ENCODE data around the gene ABHD8.

ABHD8 gene

DNA sequence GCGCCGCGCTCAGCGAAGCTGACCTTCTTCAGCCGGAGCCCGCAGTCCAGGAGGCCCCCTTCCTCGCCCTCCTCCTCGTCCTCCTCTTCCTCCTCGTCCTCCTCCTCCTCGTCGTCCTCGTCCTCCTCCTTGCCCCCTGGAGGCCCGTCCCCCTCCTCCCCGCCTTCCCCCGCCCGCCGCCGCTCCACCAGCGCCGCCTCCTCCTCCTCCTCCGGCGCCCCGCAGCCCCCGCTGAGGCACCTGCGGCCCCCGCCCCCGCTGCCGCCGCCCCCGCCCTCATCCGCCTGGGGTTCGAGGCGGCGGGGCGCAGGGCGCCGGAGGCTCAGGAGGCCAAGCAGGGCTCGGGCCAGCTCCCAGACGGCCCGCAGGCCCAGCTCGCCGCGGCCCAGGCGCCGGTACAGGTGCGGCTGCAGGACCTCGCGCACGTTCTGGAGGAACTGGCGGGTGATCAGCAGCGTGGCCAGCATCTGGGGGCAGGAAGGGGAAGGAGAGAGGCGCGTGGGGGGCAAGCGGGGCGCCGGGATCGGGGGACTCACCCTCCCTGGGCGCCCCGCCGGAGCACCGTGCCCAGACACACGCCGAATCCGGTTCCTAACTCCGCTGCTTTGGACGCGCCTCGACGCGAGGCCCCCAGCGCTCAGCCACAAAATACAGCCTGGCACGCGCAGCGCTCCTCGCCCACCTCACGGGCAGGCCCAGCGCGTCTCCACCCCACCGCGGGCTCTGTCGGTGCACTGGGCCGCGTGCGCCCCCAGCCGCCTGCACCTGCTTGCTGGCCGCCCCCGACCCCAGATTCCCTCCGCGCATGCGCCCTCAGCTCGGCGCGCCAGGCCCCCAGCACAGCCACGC lies 25.5 kb upstream of the ABHD8 start:
- TF ChIP-seq, protein P1, sequence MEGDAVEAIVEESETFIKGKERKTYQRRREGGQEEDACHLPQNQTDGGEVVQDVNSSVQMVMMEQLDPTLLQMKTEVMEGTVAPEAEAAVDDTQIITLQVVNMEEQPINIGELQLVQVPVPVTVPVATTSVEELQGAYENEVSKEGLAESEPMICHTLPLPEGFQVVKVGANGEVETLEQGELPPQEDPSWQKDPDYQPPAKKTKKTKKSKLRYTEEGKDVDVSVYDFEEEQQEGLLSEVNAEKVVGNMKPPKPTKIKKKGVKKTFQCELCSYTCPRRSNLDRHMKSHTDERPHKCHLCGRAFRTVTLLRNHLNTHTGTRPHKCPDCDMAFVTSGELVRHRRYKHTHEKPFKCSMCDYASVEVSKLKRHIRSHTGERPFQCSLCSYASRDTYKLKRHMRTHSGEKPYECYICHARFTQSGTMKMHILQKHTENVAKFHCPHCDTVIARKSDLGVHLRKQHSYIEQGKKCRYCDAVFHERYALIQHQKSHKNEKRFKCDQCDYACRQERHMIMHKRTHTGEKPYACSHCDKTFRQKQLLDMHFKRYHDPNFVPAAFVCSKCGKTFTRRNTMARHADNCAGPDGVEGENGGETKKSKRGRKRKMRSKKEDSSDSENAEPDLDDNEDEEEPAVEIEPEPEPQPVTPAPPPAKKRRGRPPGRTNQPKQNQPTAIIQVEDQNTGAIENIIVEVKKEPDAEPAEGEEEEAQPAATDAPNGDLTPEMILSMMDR (conservative IDR thresholded peaks at IDR 0.05; ENCODE audit: low read length) = no peak
- DNase-seq (ENCODE audit: low read depth) = no peak
- H3K4me3 ChIP-seq (ENCODE audit: low read length) = no peak overlapping the region

DNA sequence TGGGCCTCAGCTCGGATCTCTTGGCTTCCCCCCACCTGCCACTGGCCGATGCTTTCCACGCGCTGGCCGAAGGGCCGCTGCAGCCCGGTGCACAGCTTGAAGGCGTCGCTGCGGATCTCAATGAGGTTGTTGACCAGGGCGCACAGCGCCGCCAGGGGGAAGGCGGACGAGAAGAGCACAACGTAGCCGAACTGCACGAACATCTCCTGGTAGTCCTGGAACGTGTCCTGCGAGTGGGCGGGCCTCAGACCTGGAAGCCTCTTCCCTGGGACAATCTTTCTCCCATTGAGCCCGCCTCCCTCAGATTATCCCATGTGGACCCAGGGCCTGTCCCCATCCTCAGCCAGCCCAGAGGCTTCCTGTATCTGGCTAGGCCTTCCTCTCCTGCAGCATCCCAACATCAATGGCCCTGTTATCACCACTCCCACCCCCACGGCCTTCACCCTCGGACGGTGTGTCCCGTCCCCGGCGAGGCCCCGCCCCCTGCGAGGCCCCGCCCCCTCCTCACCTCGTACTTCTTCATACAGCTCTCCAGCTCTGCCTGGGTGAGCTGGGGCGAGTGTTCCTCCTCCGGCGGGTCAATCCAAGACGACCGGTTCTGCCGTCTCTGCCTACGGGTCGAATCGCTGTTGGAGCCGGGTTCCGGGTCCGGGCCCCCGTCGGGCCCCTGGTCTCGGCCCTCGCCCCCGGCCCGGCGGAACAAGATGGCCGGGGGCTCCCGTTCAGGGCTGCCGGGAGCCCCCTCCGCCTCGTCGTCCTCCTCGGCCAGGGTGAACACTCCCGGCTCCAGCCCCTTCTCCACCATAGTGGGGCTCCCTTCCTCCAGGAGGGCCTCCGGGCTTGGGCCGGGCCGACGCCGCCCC lies 24.7 kb upstream of the ABHD8 start:
- no peak overlapping the region for H3K4me3 ChIP-seq (ENCODE audit: low read length)
- DNase-seq (ENCODE audit: low read depth) = no peak
- TF ChIP-seq, protein P1 (conservative IDR thresholded peaks at IDR 0.05; ENCODE audit: low read length) = no peak

DNA sequence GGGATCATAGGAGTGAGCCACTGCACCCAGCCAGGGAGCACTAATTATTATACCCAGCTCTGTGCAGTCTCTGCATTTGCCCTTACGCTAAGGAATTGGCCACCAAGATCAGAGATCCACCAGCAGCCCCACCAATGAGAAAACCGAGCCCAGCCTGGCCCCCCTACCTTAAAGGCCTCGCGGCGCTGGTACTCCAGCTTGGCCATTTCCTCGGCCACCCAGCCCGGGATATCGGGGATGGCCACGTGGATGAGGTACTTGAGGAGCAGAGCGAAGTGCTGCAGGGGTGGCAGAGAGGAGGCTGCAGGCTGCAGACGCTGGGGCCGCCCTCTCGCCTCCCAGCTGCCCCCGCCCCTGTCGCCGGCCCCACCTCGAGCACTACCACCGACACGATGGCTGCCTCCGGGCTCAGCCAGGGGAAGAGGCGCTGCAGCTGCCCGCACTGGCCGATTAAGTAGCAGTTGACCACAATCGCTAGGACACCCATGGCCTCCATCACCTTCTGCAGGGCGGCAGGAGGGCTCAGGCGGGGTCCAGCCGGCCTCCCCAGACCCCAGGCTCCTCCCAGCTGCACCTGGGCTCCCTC lies 23.9 kb upstream of the ABHD8 start:
- no peak overlapping the region for H3K4me3 ChIP-seq (ENCODE audit: low read length)
- DNase-seq (ENCODE audit: low read depth) = no peak

DNA sequence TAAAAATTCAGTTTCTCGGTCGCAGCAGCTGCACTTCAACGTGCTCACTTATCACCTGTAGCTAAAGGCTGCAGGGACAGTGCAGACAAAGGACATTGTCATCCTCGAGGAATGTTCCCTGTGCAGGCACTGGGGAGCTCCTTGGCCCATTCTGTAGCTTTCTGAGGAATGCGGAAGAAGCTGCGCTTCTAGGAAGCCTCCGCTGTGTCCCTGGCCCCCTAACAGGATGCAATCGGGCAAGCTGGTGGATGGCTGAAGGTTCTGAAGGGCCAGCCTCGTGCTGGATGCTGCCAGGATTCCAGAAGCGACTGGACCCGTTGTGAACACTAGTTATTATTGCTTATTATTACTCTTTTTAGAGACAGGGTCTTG lies 23.4 kb upstream of the ABHD8 start:
- H3K4me3 ChIP-seq (ENCODE audit: low read length) = no peak overlapping the region
- TF ChIP-seq, protein P1 (conservative IDR thresholded peaks at IDR 0.05; ENCODE audit: low read length) = no peak
- no peak for DNase-seq (ENCODE audit: low read depth)

More for the DNA sequence above, 23.9 kb upstream of the ABHD8 start:
- TF ChIP-seq, protein P1 (conservative IDR thresholded peaks at IDR 0.05; ENCODE audit: low read length) = no peak

DNA sequence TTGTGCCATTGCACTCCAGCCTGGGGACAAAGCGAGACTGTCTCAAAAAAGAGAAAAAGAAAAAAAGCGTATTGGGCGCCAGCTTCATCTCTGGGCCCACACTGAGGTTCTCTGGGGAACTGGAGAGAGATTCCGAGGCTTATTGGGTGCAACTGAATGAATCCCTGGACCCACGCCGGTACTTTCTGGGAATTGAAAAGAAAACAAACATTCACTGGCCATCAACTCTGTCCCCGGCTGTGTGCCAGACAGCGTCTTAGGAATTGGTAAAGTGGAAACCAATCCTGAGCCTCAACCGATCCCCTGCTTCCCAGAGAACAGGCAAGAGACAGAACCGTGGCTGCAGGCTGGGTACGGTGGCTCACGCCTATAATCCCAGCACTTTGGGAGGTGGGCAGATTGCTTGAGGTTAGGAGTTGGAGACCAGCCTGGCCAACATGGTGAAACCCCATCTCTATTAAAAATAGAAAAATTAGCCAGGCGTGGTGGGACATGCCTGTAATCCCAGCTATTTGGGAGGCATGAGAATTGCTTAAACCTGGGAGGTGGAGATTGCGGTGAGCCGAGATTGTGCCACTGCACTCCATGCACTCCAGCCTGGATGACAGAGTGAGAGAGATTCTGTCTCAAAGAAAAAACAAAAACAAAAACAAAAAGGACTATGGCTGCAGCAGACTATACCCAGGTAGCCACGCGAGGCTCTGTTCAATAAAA lies 22.8 kb upstream of the ABHD8 start:
- DNase-seq (ENCODE audit: low read depth) = no peak
- TF ChIP-seq, protein P1 (conservative IDR thresholded peaks at IDR 0.05; ENCODE audit: low read length) = no peak
- no peak overlapping the region for H3K4me3 ChIP-seq (ENCODE audit: low read length)

DNA sequence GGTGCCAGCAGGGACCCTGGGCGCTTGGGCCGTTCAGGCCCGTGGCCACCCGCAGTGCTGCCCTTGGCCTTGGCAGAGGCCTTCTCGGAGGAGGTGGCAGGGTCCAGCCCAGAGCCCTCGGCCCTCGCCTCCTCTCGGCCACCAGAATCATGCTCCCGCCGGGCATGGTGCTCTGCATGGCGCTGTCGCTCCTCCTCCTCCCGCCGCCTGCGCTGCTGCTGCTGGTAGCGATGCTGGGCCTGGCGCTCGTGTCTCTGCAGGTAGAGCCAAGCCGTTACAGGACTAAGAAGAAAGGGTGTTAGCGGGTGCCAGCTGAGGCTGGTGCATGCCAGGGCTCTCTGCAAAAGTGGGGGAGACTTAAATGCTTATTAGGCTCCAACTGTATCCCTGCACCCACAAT lies 21.9 kb upstream of the ABHD8 start:
- no peak overlapping the region for H3K4me3 ChIP-seq (ENCODE audit: low read length)
- DNase-seq (ENCODE audit: low read depth) = no peak
- TF ChIP-seq, protein P1 (conservative IDR thresholded peaks at IDR 0.05; ENCODE audit: low read length) = no peak
